Tibial nerve (tissue), 3 donors: Measurements from ENCODE around the gene DCUN1D3.

Experiments used
- CTCF ChIP-seq, 5 experiments: fragments of 200-600 bp in 3 of 5; fragments of 450-650 bp in 2 of 5; sonication (generic) in 3 of 5; IDR thresholded peaks; one replicate each; pipeline ENCODE4 v1.5.1; 2016 to 2019; ENCODE audit warnings: antibody characterized with exemption in 5 of 5, mild to moderate bottlenecking in 3 of 5, moderate library complexity in 2 of 5
- POLR2A ChIP-seq, 2 donors: fragments of 450-650 bp; IDR thresholded peaks; one replicate each; pipeline ENCODE4 v1.6.1; 2017; ENCODE audit warnings: antibody characterized with exemption in 2 of 2, mild to moderate bottlenecking in 2 of 2, moderate library complexity in 2 of 2

DNA sequence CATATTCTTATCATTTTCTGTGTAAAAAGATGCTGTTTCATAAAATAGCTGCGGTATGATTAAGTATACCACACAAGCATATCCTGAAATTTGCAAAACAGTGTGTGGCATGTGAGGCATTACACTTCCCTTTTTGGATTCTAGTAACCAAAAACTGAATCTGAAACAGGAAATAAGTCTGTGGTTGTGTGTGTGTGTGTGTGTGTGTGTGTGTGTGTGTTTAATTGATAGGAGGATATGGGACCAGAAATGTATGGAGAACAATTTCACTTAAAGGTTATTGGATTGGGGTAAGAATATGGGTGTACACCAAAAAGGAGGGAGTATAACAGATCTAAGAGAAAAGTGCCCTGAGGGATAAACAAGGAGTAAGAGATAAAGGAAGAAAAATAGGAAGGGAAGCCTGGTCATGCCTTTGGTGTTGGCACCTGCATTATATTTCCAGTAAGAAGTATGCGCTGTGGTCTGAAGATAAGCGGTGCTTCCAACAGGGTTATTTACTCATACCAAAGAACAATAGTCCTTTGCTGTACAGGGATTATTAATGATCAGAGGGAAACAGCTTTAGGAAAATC lies 4.4 kb upstream of the DCUN1D3 start:
- no peak for TF ChIP-seq CTCF (IDR thresholded peaks at IDR 0.05)
- no peak for TF ChIP-seq POLR2A (IDR thresholded peaks at IDR 0.05)
